Middle frontal gyrus (tissue), 1 donor: Measurements from ENCODE around the gene MYO1E.

Experiments
- DNase-seq: peaks from one replicate; pipeline ENCODE4 v3.0.0-alpha.2; 2015; ENCODE audit warnings: low spot score; ENCODE audit errors: extremely low spot score

Gene MYO1E

DNA sequence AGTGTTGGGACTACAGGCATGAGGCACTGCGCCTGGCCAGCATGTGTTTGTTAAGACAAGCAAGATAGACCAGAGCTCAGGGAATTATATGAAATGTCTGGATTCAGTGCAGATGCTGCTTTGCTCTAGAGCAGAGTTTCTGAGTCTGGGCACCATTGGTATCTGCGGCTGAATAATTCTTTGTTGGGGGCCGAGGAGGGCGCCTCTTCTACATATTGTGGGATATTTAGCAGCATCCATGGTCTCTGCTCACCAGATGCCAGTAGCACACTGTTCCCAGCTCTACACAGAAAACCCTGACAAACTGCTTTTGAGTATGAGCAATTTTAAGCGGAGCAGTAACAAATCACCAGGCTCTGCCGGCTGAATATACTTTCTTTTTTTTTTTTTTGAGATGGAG, 169.7 kb downstream of the MYO1E start:
- DNase-seq, result no peak

DNA sequence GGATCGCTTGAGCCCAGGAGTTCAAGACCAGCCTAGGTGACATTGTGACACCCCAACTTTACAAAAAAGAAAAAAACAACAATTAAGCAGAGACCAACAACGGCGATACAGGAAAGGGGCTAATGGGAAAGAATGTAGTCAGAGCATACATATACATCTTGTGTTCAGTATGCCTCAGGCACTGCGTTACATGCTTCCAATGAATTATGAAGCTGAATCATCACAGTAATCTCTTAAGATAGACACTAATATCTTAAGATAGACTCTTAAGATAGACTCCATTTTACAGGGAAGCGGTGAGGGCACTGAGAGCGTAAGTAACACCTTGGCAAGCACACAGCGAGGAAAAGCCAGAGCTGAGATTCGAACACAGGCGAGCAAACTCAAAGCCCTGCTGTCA, 172.1 kb downstream of the MYO1E start:
- no peak for DNase-seq

DNA sequence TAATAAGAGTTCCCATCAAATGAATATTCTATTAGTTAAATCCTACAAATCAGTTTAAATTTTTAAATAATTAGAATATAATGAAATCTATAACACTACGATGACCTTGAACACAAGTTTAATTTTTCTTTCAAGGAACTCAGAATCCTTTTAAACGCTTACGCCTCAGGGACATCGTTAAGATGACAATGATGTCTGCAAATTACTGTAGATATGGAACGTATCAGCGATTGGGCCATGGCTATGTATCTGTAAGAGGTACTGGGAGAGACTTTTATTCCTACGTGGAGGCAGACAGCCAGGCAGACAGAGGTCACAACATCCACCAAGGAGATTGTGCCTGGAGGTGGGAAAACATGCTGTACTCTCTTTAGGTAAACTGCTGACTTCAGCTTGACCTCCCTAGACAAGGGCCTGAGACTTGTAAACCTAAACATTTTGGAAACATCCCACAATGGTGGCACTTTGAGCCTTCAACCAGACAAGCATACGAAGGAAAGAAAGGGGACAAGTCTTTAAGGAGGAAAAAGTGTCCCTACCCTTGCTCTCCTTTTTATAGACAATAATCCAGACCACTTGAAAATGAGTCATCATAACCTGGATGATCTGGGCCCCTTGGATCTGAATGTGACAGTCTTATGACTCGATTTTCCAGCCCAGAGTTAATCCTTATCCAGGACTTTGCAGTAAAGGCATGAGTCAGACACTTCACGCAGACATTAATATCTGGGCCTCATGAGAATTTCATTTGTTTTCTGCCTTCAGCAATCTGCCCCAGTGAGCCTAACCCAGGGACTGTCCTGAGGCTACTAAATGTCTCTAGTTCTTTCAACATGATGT, 172.8 kb downstream of the MYO1E start:
- no peak for DNase-seq

DNA sequence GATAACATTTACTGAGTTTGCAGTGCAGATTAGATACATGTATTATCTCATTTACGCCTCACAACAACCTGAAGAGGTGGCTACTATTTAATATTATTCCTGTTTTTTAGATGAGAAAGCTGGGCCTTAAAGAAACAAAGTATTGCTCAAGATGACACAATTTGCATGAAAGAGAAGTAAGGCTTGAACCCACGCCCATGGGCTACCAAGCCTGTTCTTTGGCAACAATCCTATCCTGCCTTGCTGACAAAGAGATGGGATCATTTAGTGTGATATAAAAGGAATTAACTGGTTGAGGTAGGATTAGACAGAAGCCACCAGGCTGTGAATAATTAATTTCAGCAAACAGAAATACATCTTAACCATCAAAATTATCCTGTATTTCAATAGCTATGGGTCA, 175.2 kb downstream of the MYO1E start:
- DNase-seq, result no peak

DNA sequence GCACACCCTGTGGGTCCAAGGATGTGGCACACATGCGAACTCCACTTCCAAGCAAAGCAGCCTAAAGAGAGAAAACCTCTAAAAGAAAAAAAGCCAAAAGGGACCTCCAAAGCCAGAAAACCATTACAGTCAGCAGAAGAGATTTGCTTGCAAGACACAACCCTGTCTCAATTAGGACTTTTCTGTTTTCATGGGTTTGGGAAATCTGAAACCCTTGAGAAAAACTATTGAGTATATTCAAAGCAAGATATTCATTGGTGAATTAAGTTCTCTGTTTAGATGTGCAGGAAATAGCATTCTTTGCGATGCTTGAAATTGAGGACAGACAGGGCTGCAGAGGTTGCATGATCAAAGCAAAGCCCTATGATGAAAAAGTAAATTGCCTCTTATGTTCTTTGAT, 176.3 kb downstream of the MYO1E start:
- no peak for DNase-seq

DNA sequence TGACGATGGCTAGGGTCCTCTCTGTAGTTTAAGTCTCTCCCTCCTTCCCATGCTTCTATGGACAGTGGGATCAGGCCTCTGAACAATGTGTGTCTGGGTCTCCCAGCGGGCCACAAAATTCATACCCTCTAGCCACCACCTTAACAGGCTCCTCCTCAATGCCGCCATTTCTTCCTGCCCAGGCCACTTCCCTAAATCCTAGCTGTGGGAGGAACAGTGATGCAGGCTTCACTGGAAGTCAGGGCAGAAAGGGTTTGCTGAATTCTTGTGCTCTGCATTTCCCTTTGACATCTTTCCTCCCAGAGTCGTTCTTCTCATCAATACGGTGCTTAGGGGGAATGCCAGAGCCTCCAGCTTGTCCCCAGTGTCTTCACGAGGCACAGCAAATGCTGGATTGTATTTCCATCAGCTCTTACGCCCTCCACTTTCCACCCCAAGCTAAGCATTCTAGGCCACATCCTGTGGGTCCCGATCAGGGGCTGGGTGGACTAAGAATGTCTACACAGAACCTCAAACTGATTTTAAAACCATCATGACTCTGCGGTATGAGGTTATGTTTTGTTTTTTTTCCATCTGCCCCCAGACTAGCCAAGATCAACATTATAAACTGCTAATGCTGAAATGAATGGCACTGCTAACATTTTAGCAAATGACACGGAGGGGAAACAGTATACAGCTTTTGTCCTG, 177.9 kb downstream of the MYO1E start:
- no peak for DNase-seq

DNA sequence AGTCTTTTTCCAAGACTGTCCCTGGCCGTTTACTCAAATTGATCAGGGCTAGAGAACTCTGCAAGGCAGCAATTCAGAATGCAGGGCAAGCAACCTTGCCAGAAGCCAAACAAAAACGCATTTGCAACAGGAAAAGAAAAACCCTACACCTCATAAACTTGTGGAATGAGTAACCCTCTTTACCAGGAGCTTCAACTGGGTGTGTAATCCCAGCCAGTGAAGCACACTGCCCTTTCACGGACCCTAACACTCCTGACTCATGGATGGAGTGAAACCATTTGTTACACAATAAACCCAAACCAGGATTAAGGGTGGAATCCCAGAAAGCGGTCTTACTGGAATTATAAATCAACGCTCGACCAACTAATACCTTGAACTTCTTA, 180.8 kb downstream of the MYO1E start:
- DNase-seq, result no peak

DNA sequence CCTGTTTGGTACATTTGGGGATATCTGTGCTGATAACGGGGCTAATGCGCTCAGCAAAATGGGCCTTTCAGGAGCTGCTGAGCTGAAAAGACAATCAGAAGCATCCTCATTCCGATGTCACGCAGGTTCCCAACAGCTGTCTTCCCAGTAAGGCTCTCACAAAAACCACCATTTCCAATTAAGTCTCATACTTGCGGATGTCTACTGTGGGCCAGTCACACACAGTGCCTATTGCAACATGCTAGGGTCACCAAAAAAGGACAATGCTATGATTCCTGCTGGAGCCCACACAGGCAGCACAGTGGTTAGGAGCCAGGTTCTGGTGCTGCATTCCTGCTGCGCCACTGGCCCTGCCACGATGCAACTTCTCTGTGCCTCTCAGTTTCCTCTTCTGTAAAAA, 182.4 kb downstream of the MYO1E start:
- no peak for DNase-seq

DNA sequence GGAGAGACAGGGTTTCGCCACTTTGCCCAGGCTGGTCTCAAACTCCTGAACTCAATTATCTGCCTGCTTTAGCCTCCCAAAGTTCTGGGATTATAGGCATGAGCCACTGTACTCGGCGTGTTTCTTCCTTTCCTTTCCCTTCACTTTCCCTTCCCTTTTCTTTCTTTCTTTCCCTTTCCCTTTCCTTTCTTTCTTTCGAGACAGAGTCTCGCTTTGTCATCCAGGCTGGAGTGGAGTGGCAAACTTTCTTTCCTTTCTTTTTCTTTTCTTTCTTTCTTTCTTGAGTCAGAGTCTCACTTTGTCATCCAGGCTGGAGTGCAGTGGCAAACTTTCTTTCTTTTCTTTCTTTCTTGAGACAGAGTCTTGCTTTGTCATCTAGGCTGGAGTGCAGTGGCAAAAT, 183.4 kb downstream of the MYO1E start:
- DNase-seq, result no peak

DNA sequence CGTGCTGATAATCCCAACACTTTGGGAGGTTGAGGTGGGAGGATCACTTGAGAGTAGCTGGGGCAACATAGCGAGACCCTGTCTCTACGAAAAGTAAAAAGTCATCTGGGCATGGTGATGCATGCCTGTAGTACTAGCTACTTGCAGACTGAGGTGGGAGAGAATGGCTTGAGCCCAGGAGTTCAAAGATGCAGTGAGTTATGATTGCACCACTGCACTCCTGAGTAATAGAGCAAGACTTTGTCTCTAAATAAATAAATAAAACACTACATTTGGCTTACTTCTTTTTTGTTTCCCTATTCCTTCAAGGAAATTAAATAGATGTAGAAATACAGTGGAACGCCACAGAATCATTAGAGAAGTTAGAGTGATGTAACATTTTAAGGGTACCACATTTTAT, 186.2 kb downstream of the MYO1E start:
- DNase-seq, result no peak

DNA sequence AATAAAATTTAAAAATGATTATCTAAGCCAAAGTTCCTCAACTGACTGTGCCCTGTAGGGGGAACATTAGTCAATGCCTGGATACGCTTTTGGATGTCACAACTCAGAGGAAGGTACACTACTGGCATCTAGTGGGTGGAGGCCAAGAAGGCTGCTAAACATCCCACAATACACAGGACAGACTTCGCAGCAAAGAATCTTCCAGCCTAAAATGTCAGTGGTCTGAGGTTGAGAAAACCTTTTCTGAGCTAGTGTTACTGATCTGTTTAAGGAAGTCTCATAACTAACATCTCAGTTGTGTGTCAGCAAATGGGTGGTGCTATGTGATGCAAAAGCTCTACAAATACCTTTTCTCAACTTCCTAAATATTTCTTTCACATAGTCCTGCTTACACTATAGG, 186.9 kb downstream of the MYO1E start:
- DNase-seq, result no peak

DNA sequence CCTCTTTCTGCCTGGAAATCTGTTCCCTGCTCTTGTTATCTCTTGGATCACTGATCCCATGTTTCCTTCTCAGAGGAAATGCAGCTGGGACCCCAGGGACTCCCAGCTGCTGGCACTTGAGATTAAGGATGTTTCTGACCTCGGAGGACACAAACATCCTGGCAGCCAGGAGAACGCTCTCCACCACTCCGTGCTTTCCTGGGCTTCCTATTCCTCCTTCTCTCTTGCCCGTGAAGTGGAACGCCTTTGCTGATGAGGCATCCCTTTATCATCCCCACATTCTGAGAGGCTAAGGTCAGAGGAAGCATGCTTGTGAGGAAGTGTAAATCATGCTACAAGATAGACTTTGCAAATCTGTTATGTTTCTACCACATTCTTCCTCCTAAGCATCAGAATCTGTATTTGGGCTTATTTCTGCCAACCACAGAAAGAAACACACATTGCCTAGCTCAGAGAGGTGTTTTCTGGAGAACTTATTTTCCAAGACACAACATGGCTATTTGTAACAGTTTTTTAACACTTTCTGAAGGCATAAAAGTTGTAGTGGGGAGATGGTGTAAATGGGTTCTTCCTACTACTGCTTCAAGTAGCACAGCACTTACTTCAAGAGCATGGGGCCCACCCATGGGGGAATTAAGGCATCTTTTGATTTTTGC, 191.6 kb downstream of the MYO1E start:
- DNase-seq, result no peak

DNA sequence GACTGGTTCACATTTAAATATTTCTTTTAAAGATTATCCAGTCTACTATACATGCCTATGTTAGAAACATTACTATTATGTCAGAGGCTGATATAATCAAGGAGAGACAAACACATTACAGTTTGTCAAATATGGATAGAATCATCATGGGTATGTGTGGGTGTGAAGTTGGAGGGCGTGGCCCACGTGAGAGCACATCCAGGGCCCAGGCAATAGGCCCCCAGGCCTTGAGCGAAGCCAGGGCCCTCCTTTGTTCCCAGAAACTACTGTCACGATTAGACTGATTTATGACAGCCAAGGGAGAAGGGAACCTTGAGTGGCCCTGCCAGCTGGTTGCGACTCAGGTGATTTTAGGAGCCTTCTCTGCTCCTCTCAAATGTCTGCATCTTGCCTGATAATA, 193.0 kb downstream of the MYO1E start:
- no peak for DNase-seq

DNA sequence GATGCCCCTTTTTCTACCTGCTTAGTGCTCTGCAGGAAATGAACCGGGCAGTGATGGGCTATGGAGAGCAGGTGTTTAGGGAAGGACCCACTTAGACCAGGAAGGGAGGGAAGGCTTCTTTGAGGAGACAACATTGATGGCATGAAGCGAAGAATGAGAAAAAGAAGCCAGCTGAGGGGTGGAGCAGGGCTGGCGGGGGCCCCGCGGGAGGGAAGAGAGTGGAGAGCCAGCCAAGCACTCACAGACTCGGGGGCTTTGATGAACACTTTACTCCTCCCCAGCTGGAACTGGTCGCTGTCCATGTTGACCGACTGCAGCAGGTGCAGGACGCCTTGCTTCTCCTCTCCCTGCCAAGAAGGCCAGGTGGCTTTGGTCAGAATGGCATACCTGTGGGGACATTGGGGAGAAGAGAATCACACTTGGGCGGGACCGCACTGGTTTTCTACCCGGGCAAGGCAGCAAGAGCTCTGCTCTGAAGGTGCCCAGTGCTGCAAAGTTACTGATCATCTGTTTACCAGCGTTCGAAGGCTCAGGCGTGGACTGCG, 194.4 kb downstream of the MYO1E start:
- DNase-seq, result no peak

DNA sequence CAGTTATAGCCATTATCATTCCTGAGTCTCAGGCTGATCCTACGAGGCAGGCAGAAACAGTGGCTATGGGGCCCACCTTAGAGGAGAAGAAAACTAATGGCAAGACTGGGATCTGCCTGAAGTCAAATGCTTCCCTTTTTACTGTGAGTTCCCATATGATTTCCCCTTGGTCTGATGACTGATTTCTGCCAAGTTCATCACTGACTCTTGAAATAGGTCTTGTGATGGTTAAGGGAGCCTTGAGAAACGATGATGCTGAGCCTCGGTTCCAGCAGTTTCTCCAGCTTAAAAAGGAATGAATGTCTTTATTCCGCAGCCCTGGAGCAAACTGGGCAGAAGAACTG, 195.4 kb downstream of the MYO1E start:
- DNase-seq, result no peak

DNA sequence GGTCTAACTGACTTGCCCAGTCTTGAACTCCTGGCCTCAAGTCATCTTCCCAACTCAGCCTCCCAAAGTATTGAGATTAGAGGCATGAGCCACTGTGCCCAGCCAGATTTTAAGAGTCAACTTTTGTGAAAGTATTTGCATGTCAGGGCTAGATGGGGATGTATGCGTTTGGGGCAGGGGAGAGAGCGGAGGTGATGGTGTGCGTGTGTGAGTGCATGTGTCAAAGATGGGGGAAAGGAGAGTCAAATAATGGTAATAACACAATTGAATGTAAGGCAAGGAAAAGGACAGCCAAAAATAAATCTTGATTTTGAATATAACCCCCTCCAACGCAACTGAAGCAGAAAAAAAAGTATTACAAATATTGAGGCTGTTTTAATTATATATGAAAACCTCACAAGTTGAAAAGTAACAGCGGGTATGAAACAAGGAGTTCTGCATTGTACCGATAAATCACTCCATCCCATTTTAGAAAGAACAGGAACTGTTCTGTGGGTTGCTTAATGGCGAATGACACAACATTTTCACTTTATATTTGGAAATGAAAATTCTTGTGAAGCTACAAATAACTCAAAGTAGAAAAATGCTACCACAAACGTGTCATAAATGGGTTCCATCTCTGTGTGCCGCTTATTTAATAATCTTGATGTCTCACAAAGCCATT, 195.9 kb downstream of the MYO1E start:
- DNase-seq, result peak; percentile 29

DNA sequence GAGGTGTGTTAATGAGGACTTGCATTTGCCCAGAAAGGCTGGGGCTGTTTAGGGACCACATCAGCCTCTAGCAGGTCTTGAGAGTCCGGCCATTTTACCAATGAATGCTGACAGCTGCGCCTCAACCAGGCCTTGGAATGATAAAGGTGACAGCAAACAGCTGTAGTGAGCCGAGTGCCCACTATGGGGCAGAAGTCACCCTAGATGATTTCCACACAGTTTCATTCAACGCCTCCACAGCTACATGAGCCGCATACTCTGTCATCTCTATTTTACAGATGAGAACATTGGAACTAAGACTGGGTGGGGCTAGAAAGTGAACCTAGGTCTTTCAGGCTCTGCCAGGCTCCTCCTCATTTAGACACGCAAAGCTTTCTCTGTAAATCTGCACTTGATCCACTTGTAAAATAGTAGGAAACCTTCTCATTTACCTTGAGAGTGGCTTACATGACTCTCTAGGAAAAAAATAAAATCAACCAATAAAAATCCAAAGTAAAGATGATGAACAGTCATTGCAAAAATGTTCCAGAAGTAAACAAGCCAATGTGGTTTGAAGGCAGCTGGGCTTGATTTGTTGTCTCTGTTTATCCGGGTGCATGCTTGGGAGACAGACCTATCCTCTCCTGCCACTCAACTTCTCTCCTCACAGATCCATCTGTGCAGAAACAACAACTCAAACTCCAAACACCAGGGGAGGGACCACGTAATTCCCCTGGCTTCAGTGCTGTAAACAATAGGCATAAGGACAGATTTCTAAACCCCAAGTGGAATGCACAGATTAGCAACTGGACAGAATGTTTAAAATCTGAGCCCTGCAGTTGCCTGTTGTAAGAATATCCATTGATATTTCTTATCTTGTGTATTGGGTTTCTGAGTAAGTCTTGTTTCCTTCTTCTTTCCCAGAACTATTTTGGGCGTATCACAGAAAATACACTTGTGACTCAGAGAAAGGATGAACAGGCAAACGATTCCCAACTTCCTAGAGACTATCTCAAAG, 197.5 kb downstream of the MYO1E start:
- DNase-seq, result no peak

DNA sequence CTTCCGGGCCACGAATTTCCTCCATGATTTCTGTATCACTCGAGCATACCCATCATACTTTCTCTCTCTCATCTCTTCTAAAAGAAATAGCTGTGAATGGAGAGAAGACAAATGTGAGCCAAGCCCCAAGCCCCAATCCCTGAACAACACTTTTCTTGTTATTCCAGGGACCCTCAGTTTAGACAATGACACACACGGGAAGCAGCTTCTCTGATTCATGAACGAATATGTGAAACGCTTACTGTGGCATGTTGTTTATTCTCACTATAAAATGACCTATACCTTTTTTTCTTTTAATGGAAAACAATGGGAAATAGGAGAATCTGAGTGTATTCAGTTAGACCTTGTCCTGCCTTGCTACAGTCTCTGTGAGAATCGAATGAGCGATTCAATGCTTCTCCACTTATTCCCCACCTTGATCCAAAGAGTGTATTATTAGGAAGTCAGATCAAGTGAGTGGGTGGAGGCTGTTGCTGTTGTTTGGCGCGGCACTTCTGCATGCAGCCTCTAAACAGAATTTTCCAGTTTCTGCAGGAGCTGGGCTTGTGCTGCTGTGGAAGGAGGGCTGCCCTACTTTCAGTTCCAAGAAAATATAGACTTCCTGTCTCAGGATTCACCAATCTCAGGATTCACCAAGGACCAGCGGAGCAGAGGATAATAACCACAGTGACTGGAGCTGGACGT, 198.4 kb downstream of the MYO1E start:
- DNase-seq, result no peak

DNA sequence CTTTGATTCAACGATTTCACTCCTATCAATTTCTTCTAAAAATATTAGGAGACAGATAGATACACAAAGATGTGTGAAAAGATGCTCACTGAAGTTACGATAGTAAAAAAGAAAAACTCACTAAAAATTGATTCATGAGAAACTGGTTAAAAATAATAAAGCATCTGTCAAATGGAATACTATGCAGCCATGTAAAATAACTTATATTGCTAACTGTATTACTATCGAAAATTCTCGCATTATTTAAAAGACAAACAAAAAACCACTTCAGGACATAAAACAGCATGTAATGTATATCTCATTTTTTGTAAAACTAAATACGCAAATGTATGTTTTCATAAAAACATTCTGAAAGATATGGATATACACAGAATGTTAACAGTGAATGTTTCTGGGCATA, 199.5 kb downstream of the MYO1E start:
- DNase-seq, result no peak

DNA sequence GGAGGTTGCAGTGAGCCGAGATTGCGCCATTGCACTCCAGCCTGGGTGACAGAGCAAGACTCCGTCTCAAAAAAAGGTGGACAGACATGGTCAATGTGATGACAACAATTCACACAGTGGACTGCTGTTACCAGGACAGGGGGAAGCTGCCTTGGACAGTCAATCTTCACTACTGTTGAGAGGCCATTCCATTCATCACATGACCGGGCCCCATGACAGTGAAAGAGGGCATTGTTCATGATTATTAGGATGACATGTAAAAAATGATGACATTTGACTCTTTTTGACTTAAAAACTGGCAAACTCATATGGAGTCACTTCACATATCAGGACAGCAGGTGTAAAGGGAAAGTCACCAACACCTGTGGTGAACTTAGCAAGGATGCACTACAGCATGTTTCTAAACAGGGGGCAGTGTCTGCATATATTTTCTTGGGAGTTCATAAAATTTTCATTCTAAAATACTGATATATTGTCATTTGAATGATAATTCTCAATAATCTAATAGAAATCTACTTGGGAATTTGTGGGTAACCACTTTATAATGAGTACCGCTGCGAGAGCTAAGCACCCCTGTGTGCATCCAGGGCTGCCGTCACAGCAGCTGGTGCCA, 200.3 kb downstream of the MYO1E start:
- DNase-seq, result no peak
